Osteocyte (in vitro differentiated cells): ENCODE measurements around the gene BRWD1. TPM values are rescaled to one million over a fixed set of nuclear protein-coding genes. Genes with fewer than 3 reads are reported as not detected.

Experiments used
- DNase-seq: peaks from one replicate; pipeline ENCODE4 v3.0.0; 2021; ENCODE audit warnings: mixed read lengths; ENCODE audit not compliant: unreplicated experiment; ENCODE audit errors: extremely low spot score
- H3K27ac Mint-ChIP-seq: one replicate; pipeline ENCODE4 v1.8.0; 2021; ENCODE audit warnings: mild to moderate bottlenecking, mixed read lengths; ENCODE audit not compliant: unreplicated experiment
- H3K27me3 Mint-ChIP-seq: one replicate; pipeline ENCODE4 v1.8.0; 2021; ENCODE audit warnings: mixed read lengths; ENCODE audit not compliant: unreplicated experiment
- H3K36me3 Mint-ChIP-seq: one replicate; pipeline ENCODE4 v1.8.0; 2021; ENCODE audit warnings: mixed read lengths; ENCODE audit not compliant: unreplicated experiment
- H3K4me1 Mint-ChIP-seq: one replicate; pipeline ENCODE4 v1.8.0; 2021; ENCODE audit warnings: mixed read lengths; ENCODE audit not compliant: unreplicated experiment
- H3K4me3 Mint-ChIP-seq: one replicate; pipeline ENCODE4 v1.8.0; 2021; ENCODE audit warnings: mild to moderate bottlenecking, moderate library complexity, mixed read lengths; ENCODE audit not compliant: unreplicated experiment
- H3K9me3 Mint-ChIP-seq: one replicate; pipeline ENCODE4 v1.8.0; 2021; ENCODE audit warnings: mixed read lengths; ENCODE audit not compliant: unreplicated experiment
- total RNA-seq: library from RNA; stranded (reverse); gene quantifications from 2 replicates; pipeline ENCODE4 v1.2.1, GENCODE V29; 2021
- TF ChIP-seq, protein P1 (sequence below): fragments of 200-600 bp; sonication (generic); IDR thresholded peaks from 2 replicates; pipeline ENCODE4 v1.5.0; 2021; ENCODE audit warnings: antibody characterized with exemption, mild to moderate bottlenecking, moderate library complexity

The BRWD1 gene
- total RNA-seq, 1 donor from 2014 or later = 40.8 TPM

DNA sequence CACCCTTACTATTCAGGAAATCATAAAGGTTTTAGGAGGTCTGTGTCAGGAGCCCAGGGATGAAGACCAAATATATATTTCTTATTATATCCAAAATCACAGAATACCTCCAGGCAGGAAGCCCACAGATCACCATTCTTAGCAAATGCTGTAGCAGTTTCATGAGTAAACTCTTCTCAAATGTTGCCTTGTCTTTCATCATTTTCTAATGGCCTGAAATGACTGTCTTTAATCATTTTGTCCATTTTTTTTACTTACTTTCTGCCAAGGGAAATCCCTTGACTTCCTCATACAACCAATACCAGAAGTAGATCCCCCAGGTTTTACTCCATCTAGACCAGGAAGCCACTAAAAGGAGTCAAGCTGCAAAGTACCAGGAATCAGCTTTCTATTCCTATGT, 162.6 kb downstream of the BRWD1 start:
- no peak overlapping the region for H3K27ac Mint-ChIP-seq
- no peaks in the 10 kb centered on the region for H3K27me3 Mint-ChIP-seq
- peaks cover 5% of the 10 kb centered on the region for H3K4me1 Mint-ChIP-seq
- peaks cover 8% of the 10 kb centered on the region for H3K9me3 Mint-ChIP-seq
- DNase-seq = no peak
- TF ChIP-seq, protein P1, sequence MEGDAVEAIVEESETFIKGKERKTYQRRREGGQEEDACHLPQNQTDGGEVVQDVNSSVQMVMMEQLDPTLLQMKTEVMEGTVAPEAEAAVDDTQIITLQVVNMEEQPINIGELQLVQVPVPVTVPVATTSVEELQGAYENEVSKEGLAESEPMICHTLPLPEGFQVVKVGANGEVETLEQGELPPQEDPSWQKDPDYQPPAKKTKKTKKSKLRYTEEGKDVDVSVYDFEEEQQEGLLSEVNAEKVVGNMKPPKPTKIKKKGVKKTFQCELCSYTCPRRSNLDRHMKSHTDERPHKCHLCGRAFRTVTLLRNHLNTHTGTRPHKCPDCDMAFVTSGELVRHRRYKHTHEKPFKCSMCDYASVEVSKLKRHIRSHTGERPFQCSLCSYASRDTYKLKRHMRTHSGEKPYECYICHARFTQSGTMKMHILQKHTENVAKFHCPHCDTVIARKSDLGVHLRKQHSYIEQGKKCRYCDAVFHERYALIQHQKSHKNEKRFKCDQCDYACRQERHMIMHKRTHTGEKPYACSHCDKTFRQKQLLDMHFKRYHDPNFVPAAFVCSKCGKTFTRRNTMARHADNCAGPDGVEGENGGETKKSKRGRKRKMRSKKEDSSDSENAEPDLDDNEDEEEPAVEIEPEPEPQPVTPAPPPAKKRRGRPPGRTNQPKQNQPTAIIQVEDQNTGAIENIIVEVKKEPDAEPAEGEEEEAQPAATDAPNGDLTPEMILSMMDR = no peak
- H3K36me3 Mint-ChIP-seq = peaks cover 5% of the 10 kb centered on the region
- no peak overlapping the region for H3K4me3 Mint-ChIP-seq

DNA sequence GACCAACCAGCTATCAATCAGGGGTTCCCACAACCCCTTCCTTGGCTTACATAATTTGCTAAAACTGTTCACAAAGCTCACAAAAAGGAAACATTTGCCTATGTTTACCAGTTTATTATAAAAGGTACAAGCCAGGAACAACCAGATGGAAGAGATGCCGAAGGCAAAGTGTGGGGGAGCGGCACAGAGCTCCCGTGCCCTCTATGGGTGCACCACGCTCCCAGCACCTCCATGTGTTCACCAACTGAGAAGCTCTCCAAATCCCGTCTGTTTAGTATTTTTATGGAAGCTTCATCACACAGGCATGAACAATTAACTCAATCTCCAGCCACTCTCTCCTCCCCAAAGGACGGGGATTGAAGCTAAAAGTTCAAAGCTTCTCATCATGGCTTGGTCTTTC, 163.1 kb downstream of the BRWD1 start:
- H3K27ac Mint-ChIP-seq = no peak overlapping the region
- no peaks in the 10 kb centered on the region for H3K27me3 Mint-ChIP-seq
- no peak for DNase-seq
- peaks cover 5% of the 10 kb centered on the region for H3K36me3 Mint-ChIP-seq
- TF ChIP-seq, protein P1 = no peak
- H3K4me1 Mint-ChIP-seq = no peaks in the 10 kb centered on the region
- no peak overlapping the region for H3K4me3 Mint-ChIP-seq
- peaks cover 13% of the 10 kb centered on the region for H3K9me3 Mint-ChIP-seq

DNA sequence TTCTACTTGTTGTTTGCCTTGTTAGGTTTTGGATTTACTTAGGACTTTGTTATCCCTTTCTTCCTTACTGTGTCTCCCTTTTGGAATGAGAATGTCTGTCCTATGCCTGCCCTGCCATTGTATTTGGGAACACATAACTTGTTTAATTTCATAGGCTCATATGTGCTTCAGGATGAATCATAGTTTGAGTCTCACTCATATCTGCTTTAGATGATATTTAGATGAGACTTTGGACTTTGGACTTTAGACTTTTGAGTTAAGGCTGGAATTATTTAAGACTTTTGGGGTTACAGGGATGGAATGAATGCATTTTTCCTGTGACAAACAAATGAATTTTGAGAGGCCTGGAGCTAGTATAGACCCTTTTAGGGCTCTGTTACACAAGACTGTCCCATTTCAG, 163.6 kb downstream of the BRWD1 start:
- Mint-ChIP-seq H3K4me1 (no peaks in the 10 kb centered on the region), H3K9me3 (peaks cover 15% of the 10 kb centered on the region), H3K4me3 (no peak overlapping the region), H3K27ac (no peak overlapping the region), H3K27me3 (no peaks in the 10 kb centered on the region), H3K36me3 (peaks cover 5% of the 10 kb centered on the region)
- DNase-seq = no peak
- TF ChIP-seq, protein P1 = no peak

DNA sequence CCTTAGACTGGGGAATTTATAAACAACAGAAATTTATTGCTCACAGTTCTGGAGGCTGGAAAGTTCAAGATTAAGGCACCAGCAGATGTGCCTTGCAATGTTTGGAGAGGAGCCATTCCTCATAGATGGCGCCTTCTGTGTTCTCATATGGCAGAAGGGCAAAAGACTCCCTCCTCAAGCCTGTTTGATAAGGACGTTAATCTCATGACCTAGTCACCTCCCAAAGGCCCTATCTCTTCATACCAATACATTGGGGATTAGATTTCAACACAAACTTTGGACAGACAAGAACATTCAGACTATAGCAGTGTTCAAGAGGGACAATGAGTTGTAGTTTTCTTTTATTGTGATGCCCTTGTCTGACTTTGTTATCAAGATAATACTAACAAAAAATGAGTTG, 164.5 kb downstream of the BRWD1 start:
- DNase-seq = no peak
- Mint-ChIP-seq H3K9me3 (peaks cover 15% of the 10 kb centered on the region), H3K27ac (no peak overlapping the region), H3K4me1 (no peaks in the 10 kb centered on the region), H3K36me3 (peaks cover 5% of the 10 kb centered on the region), H3K4me3 (no peak overlapping the region), H3K27me3 (no peaks in the 10 kb centered on the region)
- TF ChIP-seq, protein P1 = no peak

DNA sequence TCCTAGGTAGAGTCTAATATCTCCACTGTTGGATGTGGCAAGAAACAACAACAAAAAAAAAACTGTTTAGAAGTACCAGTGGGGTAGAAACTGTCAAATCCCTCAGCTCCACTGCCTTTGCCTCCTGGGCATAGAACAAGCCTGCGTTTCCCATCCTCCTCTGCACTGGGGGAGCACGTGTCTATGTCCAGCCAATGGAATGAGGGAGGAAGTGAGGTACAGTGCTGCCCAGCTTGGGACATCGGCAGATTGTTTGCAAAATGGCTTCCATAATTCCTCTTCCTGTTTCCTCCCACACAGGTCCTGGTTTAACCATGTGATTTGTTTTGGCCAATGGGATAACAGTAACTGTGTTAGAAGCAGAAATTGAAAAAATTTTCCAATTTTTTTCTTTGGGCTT, 169.2 kb downstream of the BRWD1 start:
- TF ChIP-seq, protein P1 = no peak
- no peak overlapping the region for H3K4me3 Mint-ChIP-seq
- H3K9me3 Mint-ChIP-seq = peaks cover 19% of the 10 kb centered on the region
- no peak for DNase-seq
- peaks cover 5% of the 10 kb centered on the region for H3K36me3 Mint-ChIP-seq
- H3K27me3 Mint-ChIP-seq = no peaks in the 10 kb centered on the region
- no peak overlapping the region for H3K27ac Mint-ChIP-seq
- peaks cover 4% of the 10 kb centered on the region for H3K4me1 Mint-ChIP-seq
